ENCODE measurements around the gene PDE6D.
A peak's percentile ranks its signal among the peaks of the same experiment; 100 is the strongest.
"Not testable (repeated sequence)": the region's sequence is repeated elsewhere in the genome, so short reads cannot be mapped to it uniquely, and the experiment has no call there.

Gene PDE6D

GRCh38 chr2:231786177-231786916 is 5.3 kb upstream of the PDE6D start, which contains the start of gene COPS7B:
Gene COPS7B, plus strand, starts transcription at chr2:231786445. Its CDS starts 2,126 bp downstream, at chr2:231788571.
- TF ChIP-seq POLR2A (IDR thresholded peaks at IDR 0.05; ENCODE audit: low read depth, low read length): peak; percentile 40
- FAIRE-seq: no peak
- peak; percentile 60 for DNase-seq (ENCODE audit: insufficient read length, low spot score)

GRCh38 chr2:231785822-231786176 is 4.7 kb upstream of the PDE6D start:
- FAIRE-seq (no peak), DNase-seq (ENCODE audit: insufficient read length, low spot score) (no peak)
- no peak for TF ChIP-seq POLR2A (IDR thresholded peaks at IDR 0.05; ENCODE audit: low read depth, low read length)

GRCh38 chr2:231785413-231785812 is 4.3 kb upstream of the PDE6D start:
- FAIRE-seq: no peak
- DNase-seq (ENCODE audit: insufficient read length, low spot score): no peak
- TF ChIP-seq POLR2A (IDR thresholded peaks at IDR 0.05; ENCODE audit: low read depth, low read length): no peak

- DNase-seq (ENCODE audit: insufficient read length, low spot score) (no peak), FAIRE-seq (no peak)
- TF ChIP-seq POLR2A (IDR thresholded peaks at IDR 0.05; ENCODE audit: low read depth, low read length): no peak
These were observed 980 bp upstream of the PDE6D start for GRCh38 chr2:231781798-231782726.

GRCh38 chr2:231780123-231780908 is 766 bp downstream of the PDE6D start:
- DNase-seq (ENCODE audit: insufficient read length, low spot score) (no peak), FAIRE-seq (no peak)
- no peak for TF ChIP-seq POLR2A (IDR thresholded peaks at IDR 0.05; ENCODE audit: low read depth, low read length)

- DNase-seq (ENCODE audit: insufficient read length, low spot score) (no peak), FAIRE-seq (peak; percentile 23)
- TF ChIP-seq POLR2A (IDR thresholded peaks at IDR 0.05; ENCODE audit: low read depth, low read length): no peak
These were observed 11.6 kb downstream of the PDE6D start for GRCh38 chr2:231769170-231770136.

- DNase-seq (ENCODE audit: insufficient read length, low spot score): no peak
- no peak for FAIRE-seq
- no peak for TF ChIP-seq POLR2A (IDR thresholded peaks at IDR 0.05; ENCODE audit: low read depth, low read length)
These were observed 15.6 kb downstream of the PDE6D start for GRCh38 chr2:231765496-231765929.

- FAIRE-seq: no peak
- no peak for DNase-seq (ENCODE audit: insufficient read length, low spot score)
- TF ChIP-seq POLR2A (IDR thresholded peaks at IDR 0.05; ENCODE audit: low read depth, low read length): no peak
These were observed 16.3 kb downstream of the PDE6D start for GRCh38 chr2:231764760-231765159.

GRCh38 chr2:231764124-231764523 is 17.0 kb downstream of the PDE6D start:
- no peak for TF ChIP-seq POLR2A (IDR thresholded peaks at IDR 0.05; ENCODE audit: low read depth, low read length)
- no peak for DNase-seq (ENCODE audit: insufficient read length, low spot score)

GRCh38 chr2:231761735-231762134 is 19.3 kb downstream of the PDE6D start:
- TF ChIP-seq POLR2A (IDR thresholded peaks at IDR 0.05; ENCODE audit: low read depth, low read length): no peak
- FAIRE-seq: no peak
- DNase-seq (ENCODE audit: insufficient read length, low spot score): no peak

More at GRCh38 chr2:231764124-231764523, 17.0 kb downstream of the PDE6D start:
- FAIRE-seq: no peak

- TF ChIP-seq POLR2A (IDR thresholded peaks at IDR 0.05; ENCODE audit: low read depth, low read length): no peak
- DNase-seq (ENCODE audit: insufficient read length, low spot score) (no peak), FAIRE-seq (no peak)
These were observed 29.0 kb downstream of the PDE6D start for GRCh38 chr2:231752061-231752460.

- TF ChIP-seq POLR2A (IDR thresholded peaks at IDR 0.05; ENCODE audit: low read depth, low read length): no peak
- FAIRE-seq (no peak), DNase-seq (ENCODE audit: insufficient read length, low spot score) (no peak)
These were observed 29.9 kb downstream of the PDE6D start for GRCh38 chr2:231751042-231751815.

- not testable (repeated sequence) for DNase-seq (ENCODE audit: insufficient read length, low spot score); FAIRE-seq
These were observed 32.1 kb downstream of the PDE6D start for GRCh38 chr2:231749016-231749415.

- DNase-seq (ENCODE audit: insufficient read length, low spot score); FAIRE-seq: not testable (repeated sequence)
These were observed 32.8 kb downstream of the PDE6D start for GRCh38 chr2:231748153-231748896.
